ENCODE measurements around the gene SLC29A3. TPM values are rescaled to one million over a fixed set of nuclear protein-coding genes. Genes with fewer than 3 reads are reported as not detected.

The SLC29A3 gene
- total RNA-seq, 3 donors from 2014 or later (not counting 1 experiment from before 2014, with no cell fraction given): 4.0 to 6.6 (median 5.3) TPM

- Histone ChIP-seq H3K9me3 (ENCODE audit: control insufficient read depth, insufficient read depth, low read length) (no peaks in the 10 kb centered on the region), H3K4me1 (ENCODE audit: control insufficient read depth, insufficient read depth, low read length) (no peaks in the 10 kb centered on the region), H3K27me3 (ENCODE audit: control insufficient read depth, insufficient read depth, low read length) (no peaks in the 10 kb centered on the region), H3K27ac (ENCODE audit: low read length) (no peak overlapping the region), H3K4me3 (ENCODE audit: low read length) (no peak overlapping the region), H3K36me3 (ENCODE audit: control insufficient read depth, insufficient read depth, low read length) (no peaks in the 10 kb centered on the region)
- no peaks in the 10 kb centered on the region for H3K36me3 Mint-ChIP-seq
- no peak for ATAC-seq
- no peak for DNase-seq
- H3K27me3 Mint-ChIP-seq (ENCODE audit: low read depth in 2 of 2): peaks cover 0 to 2% of the 10 kb centered on the region in 2 donors
- no peak overlapping the region for H3K4me3 Mint-ChIP-seq
- no peak overlapping the region for H3K27ac Mint-ChIP-seq
- 44% methylated on average over 12 of the region's 12 CpGs for WGBS (ENCODE audit: insufficient coverage)
- no peaks in the 10 kb centered on the region for H3K4me1 Mint-ChIP-seq
- intact Hi-C loops (cut with micrococcal nuclease): no loop called here
- TF ChIP-seq, protein P1, sequence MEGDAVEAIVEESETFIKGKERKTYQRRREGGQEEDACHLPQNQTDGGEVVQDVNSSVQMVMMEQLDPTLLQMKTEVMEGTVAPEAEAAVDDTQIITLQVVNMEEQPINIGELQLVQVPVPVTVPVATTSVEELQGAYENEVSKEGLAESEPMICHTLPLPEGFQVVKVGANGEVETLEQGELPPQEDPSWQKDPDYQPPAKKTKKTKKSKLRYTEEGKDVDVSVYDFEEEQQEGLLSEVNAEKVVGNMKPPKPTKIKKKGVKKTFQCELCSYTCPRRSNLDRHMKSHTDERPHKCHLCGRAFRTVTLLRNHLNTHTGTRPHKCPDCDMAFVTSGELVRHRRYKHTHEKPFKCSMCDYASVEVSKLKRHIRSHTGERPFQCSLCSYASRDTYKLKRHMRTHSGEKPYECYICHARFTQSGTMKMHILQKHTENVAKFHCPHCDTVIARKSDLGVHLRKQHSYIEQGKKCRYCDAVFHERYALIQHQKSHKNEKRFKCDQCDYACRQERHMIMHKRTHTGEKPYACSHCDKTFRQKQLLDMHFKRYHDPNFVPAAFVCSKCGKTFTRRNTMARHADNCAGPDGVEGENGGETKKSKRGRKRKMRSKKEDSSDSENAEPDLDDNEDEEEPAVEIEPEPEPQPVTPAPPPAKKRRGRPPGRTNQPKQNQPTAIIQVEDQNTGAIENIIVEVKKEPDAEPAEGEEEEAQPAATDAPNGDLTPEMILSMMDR (IDR thresholded peaks at IDR 0.05): no peak
- no peaks in the 10 kb centered on the region for H3K9me3 Mint-ChIP-seq
Measured at GRCh38 chr10:71289421-71290130, 29.5 kb upstream of the SLC29A3 start.

GRCh38 chr10:71290331-71290730, 28.7 kb upstream of the SLC29A3 start:
- H3K4me3 Mint-ChIP-seq: no peak overlapping the region

DNA sequence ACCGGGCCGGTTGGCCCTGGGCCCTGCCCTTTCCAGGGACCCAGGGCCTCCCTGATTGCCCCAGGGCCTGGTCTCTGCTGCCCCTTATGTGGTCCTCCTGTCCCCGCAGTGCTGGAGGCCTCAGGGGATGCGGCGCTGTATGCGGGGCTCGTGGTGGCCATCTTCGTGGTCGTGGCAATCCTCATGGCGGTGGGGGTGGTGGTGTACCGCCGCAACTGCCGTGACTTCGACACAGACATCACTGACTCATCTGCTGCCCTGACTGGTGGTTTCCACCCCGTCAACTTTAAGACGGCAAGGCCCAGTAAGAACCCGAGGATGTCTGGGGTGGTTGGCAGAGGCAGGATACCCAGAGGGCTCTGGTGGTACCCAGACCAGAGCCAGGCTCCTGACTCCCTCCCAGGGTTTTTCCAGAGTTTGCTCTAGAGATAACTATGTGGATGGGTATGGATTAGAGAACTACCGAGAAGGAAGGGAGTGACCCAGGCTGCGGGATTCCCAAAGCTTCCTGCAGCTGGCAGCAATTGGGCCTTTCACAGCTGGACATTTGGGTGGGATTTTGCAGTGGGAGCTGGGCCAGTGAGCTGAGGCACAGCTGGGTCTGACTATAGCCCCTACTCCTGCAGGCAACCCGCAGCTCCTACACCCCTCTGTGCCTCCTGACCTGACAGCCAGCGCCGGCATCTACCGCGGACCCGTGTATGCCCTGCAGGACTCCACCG, 28.1 kb upstream of the SLC29A3 start:
- Histone ChIP-seq H3K4me3 (ENCODE audit: low read length) (no peak overlapping the region), H3K27ac (ENCODE audit: low read length) (no peak overlapping the region), H3K4me1 (ENCODE audit: control insufficient read depth, insufficient read depth, low read length) (no peaks in the 10 kb centered on the region), H3K36me3 (ENCODE audit: control insufficient read depth, insufficient read depth, low read length) (no peaks in the 10 kb centered on the region), H3K9me3 (ENCODE audit: control insufficient read depth, insufficient read depth, low read length) (no peaks in the 10 kb centered on the region), H3K27me3 (ENCODE audit: control insufficient read depth, insufficient read depth, low read length) (no peaks in the 10 kb centered on the region)
- Mint-ChIP-seq H3K4me3 (no peak overlapping the region), H3K27ac (no peak overlapping the region), H3K4me1 (no peaks in the 10 kb centered on the region), H3K9me3 (no peaks in the 10 kb centered on the region), H3K36me3 (no peaks in the 10 kb centered on the region), H3K27me3 (ENCODE audit: low read depth in 2 of 2) (peaks cover 0 to 2% of the 10 kb centered on the region in 2 donors)
- TF ChIP-seq, protein P1 (IDR thresholded peaks at IDR 0.05): no peak
- DNase-seq: no peak
- ATAC-seq: no peak
- intact Hi-C loops (cut with micrococcal nuclease): no loop called here
- WGBS (ENCODE audit: insufficient coverage): 92% methylated on average over 26 of the region's 26 CpGs

More at GRCh38 chr10:71290331-71290730, 28.7 kb upstream of the SLC29A3 start:
- Mint-ChIP-seq H3K27ac (no peak overlapping the region), H3K36me3 (no peaks in the 10 kb centered on the region), H3K4me1 (no peaks in the 10 kb centered on the region), H3K27me3 (ENCODE audit: low read depth in 2 of 2) (peaks cover 0 to 2% of the 10 kb centered on the region in 2 donors), H3K9me3 (no peaks in the 10 kb centered on the region)
- TF ChIP-seq, protein P1 (IDR thresholded peaks at IDR 0.05): no peak
- intact Hi-C loops (cut with micrococcal nuclease): no loop called here
- H3K4me1 ChIP-seq (ENCODE audit: control insufficient read depth, insufficient read depth, low read length): no peaks in the 10 kb centered on the region
- DNase-seq (no peak), ATAC-seq (no peak)
- no peak overlapping the region for H3K4me3 ChIP-seq (ENCODE audit: low read length)
- H3K9me3 ChIP-seq (ENCODE audit: control insufficient read depth, insufficient read depth, low read length): no peaks in the 10 kb centered on the region
- no peaks in the 10 kb centered on the region for H3K27me3 ChIP-seq (ENCODE audit: control insufficient read depth, insufficient read depth, low read length)
- WGBS (ENCODE audit: insufficient coverage): 90% methylated on average over 3 of the region's 3 CpGs
- no peak overlapping the region for H3K27ac ChIP-seq (ENCODE audit: low read length)
- no peaks in the 10 kb centered on the region for H3K36me3 ChIP-seq (ENCODE audit: control insufficient read depth, insufficient read depth, low read length)

Data from natural killer cell (primary cell).